Fibroblast of the aortic adventitia (primary cell): Measurements from ENCODE around the gene GLIPR2. TPM values are rescaled to one million over a fixed set of nuclear protein-coding genes. Genes with fewer than 3 reads are reported as not detected.

Experiments used
- DNase-seq: peaks from one replicate; pipeline ENCODE4 v3.0.0-alpha.2; 2010; ENCODE audit warnings: low read depth
- H3K4me3 ChIP-seq: 2 replicates; pipeline ENCODE4 v1.5.1; 2011; ENCODE audit warnings: low read depth, mild to moderate bottlenecking, control low read depth, low read length, moderate library complexity
- total RNA-seq: library from RNA; depleted of rRNA; stranded (reverse); fragments of >200 nt; gene quantifications from 2 replicates; pipeline ENCODE4 v1.2.3, GENCODE V29; 2012; ENCODE audit warnings: low replicate concordance
- TF ChIP-seq, protein P1 (sequence below): IDR thresholded peaks from 2 replicates; pipeline ENCODE4 v1.5.1; 2011; ENCODE audit warnings: mild to moderate bottlenecking, low read length, control low read depth, inconsistent platforms; ENCODE audit not compliant: insufficient read depth

GLIPR2 gene
- total RNA-seq, 1 donor, result 36.6 TPM

- peak; percentile 15 for DNase-seq
- peak overlapping the region; percentile 92 for H3K4me3 ChIP-seq
- TF ChIP-seq, protein P1, sequence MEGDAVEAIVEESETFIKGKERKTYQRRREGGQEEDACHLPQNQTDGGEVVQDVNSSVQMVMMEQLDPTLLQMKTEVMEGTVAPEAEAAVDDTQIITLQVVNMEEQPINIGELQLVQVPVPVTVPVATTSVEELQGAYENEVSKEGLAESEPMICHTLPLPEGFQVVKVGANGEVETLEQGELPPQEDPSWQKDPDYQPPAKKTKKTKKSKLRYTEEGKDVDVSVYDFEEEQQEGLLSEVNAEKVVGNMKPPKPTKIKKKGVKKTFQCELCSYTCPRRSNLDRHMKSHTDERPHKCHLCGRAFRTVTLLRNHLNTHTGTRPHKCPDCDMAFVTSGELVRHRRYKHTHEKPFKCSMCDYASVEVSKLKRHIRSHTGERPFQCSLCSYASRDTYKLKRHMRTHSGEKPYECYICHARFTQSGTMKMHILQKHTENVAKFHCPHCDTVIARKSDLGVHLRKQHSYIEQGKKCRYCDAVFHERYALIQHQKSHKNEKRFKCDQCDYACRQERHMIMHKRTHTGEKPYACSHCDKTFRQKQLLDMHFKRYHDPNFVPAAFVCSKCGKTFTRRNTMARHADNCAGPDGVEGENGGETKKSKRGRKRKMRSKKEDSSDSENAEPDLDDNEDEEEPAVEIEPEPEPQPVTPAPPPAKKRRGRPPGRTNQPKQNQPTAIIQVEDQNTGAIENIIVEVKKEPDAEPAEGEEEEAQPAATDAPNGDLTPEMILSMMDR, result no peak
These were observed 55.2 kb downstream of the GLIPR2 start for GRCh38 chr9:36191686-36192085.

DNA sequence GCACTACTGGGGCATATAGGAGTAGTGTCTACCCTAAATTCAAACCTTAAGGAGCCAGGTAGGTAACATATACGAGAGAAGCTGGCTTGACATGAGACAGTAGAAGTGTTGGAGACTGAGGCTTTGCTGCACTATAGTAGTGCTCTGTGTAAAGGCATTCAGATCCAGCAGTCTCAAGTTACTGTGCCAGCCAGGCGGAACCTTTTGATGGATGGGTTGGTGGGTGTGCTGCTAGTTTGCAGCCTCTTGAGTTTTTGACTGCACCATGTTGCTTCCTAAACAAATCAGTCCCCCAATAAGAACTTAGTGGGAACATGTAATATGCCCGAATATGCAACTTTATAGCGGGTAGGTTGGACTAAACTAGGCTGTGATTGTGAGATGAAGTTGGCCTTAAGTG, 55.7 kb downstream of the GLIPR2 start:
- DNase-seq, result peak; percentile 13
- H3K4me3 ChIP-seq, result peak overlapping the region; percentile 92

GRCh38 chr9:36193023-36193422, 56.5 kb downstream of the GLIPR2 start:
- H3K4me3 ChIP-seq, result peak overlapping the region; percentile 92
- peak; percentile 22 for DNase-seq
- TF ChIP-seq, protein P1, result no peak

More for the DNA sequence above, 55.7 kb downstream of the GLIPR2 start:
- TF ChIP-seq, protein P1, result no peak

- peak; percentile 46 for DNase-seq
- peak overlapping the region; percentile 45 for H3K4me3 ChIP-seq
- TF ChIP-seq, protein P1, result no peak
These were observed 57.9 kb downstream of the GLIPR2 start for GRCh38 chr9:36194326-36195000.

DNA sequence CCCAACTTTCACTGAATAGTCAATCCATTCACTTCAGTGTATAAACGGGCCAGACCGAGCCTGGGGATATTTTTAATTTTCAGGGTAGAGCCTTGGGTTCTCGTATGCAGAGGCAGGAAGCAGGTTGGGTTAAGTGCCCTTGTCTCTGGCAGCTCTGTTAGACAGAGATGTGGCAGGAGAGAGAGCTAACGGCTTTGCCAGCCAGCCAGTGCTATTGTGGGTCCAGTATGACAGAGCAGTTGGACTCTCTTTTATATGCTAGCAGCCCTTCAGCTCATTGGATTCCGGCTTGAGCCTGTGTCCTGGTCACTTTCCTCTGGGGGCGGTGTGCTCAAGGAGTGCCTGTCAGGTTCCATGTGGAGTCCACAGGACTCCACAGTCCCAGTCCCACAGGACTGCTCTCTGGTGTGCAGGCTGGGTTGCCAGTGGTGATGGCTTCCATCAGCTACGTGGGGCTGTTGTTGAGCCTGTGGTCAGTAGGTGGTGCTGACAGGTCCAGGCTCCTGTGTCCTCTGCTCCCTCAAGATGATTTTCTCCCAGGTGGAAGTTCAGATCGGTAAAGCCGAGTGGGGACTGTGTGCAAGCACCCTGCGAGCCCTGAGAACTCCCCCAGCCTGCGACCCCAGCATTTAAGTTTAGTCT, 68.5 kb downstream of the GLIPR2 start:
- no peak for DNase-seq
- TF ChIP-seq, protein P1, result peak; percentile 10

DNA sequence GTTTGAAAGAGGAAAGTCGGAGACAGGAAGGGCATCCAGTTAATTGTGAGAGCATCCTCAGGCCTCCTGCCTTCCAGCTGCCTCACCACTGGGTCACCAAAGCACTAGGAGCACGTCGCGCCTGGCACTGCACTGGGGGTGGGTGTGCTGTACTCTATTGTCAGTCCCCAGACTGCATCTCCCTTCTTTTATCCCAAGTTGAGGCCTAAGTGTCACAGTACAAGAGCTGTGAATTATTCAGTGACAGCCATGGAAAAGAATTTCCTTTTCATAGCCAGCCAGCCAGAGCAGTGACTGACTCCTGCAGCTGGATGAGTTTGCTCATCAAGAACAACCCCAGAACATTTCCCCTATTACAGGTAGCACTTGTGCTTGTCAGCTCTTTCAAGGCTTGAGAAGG, 70.5 kb downstream of the GLIPR2 start:
- DNase-seq, result no peak

More for the DNA sequence above, 68.5 kb downstream of the GLIPR2 start:
- H3K4me3 ChIP-seq, result no peak overlapping the region

More for the DNA sequence above, 70.5 kb downstream of the GLIPR2 start:
- TF ChIP-seq, protein P1, result no peak
- no peak overlapping the region for H3K4me3 ChIP-seq
